Hematopoietic multipotent progenitor cell (in vitro differentiated cells): ENCODE measurements around the gene OR4C6. TPM values are rescaled to one million over a fixed set of nuclear protein-coding genes. Genes with fewer than 3 reads are reported as not detected.

Experiments
- DNase-seq, 3 donors: peaks; one replicate each; pipeline ENCODE4 v3.0.0-alpha.2; 2011 to 2015; ENCODE audit warnings: low read depth in 2 of 3, low spot score in 2 of 3
- total RNA-seq: library from RNA; depleted of rRNA; stranded (reverse); fragments of >200 nt; gene quantifications from one replicate; pipeline ENCODE4 v1.2.3, GENCODE V29; 2012

Gene OR4C6
- not detected for total RNA-seq

DNA sequence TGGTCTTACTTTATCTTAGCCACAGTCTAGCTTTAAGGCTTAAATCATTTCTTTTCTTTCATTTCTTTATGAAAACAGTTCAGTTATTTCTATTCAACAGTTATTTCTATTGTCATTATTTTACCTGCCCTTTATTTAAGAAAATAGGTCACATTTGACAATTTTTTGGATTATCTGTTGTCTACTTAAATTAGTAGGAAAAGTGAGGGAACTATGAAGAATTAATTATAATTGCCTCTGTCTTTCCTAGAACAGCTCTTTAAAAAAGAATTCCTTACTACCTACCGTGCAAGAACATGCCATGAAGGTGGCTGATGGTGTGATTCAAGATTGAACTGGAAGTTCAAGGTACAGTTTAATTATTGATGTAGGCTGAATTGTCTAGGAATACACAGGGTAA is at the start of gene OR4C6:
OR4C6 (plus strand) TSS at position 301 of the 400 bp plus-strand sequence. CDS start 2,966 bp downstream, outside the sequence.
- DNase-seq = no peak

DNA sequence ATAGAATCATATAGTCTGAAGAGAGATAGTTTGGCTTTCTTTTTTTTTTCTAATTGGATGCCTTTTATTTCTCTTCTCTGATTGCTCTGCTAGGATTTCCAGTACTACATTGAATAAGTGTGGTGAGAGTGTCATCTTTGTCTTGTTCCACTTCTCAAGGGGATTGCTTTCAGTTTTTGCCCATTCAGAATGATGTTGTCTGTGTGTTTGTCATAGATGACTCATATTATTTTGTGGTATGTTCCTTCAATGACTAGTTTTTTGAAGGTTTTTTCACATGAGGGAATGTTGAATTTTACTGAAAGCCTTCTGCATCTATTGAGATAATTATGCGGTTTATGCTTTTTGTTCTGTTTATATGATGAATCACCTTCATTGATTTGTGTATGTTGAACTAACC is 37.5 kb upstream of the OR4C6 start:
- no peak for DNase-seq

DNA sequence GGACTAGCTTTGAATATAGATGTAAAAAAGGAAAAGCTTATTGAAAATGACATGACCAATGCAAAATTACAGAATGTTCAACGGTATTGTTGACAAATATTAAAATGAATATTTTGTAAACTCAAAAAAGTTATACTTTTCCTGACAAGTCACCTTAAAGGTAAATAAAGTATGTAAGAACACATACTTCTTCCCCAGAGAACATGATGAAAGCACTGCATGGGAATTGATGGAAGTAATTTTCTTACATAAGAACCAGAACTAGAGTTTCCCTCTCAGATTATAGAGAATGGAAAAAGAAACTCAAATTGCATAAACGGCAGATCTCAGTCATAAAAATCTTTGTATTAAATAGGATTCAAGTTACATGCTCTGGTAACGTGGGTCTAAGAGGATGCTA is 27.2 kb upstream of the OR4C6 start, which contains the start of gene OR4P4:
OR4P4 (plus strand) TSS at position 301 of the 400 bp plus-strand sequence.
- DNase-seq = no peak

DNA sequence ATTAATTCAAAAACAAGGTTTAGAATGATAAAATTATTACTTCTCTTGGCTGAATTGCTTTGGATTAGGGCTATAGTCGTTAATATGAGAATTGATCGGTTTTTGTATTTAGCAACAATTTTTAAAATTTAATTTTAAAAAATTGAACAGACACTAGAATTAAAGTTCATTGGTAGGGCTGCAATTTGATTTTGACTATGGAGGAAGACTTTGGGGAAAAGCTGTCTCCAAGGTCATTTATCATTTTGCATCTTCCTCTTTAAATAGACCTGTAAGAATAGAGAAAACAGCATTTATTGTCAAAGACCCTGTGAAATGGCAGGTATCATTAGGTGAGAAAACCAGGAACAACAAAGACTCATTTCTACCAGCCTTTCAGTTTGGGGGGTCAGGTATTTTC is 14.0 kb upstream of the OR4C6 start, which contains the start of gene OR4S2:
OR4S2 (plus strand) TSS at position 301 of the 400 bp plus-strand sequence. CDS start 2,577 bp downstream, outside the sequence.
- DNase-seq = no peak

DNA sequence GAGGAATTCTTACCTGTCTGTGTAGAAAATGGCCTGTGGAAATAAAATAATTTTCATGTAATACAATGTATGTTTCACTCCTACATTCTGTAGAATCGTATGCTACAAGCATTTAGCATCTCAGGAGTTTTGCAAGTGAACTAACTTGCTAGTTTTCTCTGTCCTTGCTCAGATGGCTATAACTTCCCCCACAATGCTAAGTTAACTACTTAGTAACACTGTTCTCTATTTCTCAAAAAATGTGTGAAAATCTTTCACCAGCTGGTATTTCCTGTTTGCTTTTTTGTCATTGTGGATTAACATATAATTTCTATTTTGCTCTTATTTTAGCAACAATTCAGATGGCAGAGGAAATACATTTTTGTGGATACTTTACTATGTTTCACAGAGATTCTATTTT is 9.4 kb upstream of the OR4C6 start:
- DNase-seq = no peak

DNA sequence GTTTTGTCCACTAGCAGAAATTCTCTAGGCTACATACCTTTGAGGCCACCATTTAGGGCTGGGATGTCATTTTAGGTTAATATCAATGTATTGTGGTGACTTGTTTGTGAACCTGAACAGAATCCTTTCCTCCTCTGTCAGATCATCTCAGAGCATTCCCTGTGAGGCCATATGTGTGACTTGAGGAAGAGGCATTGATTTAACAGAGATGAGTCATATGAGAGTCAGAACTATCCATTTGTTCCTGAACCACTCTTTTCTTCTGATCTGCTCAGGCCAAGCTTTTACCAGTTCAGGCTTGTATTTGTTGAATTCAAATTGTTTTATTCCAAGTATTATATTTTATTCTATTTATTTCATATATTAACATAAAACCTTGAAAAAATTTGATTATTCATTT is 6.9 kb upstream of the OR4C6 start:
- no peak for DNase-seq

DNA sequence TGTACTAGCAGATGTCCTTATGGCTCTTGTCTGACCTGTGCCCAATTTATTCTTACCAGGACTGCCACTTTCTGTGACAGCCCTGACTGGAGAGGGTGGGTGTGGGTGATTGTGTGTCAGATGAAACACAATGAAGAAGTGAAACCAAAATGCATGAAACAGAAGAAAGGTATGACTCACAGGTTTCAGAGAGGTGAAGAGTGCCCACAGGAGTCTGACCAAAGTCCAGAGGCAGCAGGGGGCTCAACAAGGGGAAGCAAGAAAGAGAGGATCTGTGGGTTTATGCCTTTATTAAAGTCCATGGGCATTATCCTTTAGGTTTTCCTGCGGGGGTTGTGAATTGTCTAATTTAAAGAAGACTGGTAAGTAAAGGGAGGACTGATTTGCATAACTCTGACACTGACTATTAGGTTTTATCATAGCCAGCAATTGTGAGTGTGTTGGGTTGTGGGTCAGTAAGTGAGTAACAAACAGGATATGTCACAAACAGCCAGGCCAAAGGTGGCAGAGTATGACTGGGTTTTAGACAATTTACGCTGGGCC is 3.9 kb upstream of the OR4C6 start:
- DNase-seq = no peak

DNA sequence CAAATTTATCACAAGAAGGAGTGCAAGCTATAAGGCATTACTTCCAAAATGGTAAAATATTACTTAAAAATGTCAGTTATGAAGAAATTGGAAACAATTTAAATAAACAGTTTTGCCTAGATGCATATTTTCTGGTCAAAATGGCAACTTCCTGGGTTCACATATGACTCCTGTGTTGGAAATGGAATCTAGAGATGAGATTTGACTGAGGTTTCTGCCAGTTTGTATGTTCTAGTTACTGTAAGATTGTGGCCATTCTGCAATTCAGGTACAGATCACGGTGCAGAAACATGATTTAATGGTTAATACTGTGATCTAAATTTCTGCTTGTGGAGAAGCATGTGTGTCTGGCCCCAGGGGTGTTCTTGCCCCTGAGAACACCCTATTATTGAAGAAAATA is 3.4 kb upstream of the OR4C6 start:
- DNase-seq = no peak

DNA sequence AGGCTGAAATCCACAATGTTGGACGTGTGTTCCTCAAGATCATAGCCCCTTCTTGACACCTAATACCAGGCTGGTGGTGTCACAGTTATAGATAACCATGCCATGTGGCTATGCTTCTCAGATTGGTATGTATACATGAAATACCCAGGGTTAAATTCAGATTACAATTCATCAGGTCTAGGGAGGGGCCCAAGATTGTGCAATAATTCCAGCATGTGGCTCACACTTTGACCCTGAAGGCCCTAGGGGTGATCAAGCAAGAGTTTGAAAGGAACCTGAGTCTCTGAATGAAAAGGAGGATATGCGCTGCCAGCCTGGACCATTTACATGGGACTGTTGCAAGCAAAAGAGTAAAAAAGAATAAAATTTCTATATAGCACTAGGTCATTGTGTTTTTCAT is 7.4 kb downstream of the OR4C6 start:
- no peak for DNase-seq

DNA sequence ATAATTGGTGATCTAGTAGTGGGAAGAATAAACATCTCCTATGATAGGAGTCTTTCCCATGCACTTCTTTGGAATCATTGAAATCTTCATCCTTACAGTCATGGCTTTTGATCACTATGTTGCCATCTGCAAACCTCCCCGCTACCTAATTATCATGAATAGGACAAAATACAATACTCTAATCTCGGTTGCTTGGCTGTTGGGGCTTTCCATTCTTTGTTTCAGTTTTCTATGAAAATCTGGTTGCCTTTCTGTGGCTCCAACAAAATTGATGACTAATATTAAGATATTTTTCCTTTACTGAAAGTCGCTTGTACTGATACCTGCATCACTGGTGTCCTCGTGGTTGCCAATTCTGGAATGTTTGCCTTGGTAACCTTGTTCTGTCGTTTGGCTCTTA is 11.9 kb downstream of the OR4C6 start:
- DNase-seq = no peak

DNA sequence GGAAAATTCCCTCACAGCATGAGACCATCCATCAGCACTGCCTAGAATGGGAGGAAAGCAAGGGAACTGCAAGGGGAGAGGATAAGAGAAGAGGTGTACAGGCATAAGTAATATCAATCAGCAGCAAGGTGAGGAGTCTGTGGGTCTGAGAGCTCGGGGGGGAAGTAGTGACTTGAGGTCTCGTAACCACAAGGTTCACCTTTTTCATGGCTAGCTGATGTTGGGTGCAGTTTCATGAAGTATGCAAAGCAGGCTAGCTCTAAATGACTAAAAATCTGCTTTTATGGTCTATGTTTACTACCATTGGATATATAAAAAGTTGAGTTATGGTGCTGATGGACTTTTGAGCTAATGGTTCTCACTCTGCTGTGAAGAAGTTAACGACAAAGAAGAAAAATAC is 35.8 kb downstream of the OR4C6 start:
- no peak for DNase-seq

DNA sequence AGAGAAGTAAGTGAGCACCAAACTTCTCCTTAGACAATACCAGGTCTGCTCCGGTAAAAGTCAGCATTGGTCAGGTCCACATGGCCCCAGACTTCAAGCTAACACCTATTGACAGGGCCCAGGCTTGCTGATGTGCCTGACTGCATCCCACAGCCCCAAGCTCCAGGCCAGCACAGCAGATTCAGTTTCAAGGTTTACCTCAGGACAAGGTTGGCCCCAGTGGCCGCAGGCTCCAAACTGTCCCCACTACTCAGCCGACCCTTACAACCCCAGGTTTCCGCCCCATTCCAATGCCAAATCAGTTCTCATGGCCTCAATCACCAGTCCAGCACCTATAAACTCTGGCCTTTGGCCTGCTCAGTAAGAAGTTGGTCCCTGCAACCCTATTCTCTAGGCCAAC is 39.4 kb downstream of the OR4C6 start:
- DNase-seq = no peak

DNA sequence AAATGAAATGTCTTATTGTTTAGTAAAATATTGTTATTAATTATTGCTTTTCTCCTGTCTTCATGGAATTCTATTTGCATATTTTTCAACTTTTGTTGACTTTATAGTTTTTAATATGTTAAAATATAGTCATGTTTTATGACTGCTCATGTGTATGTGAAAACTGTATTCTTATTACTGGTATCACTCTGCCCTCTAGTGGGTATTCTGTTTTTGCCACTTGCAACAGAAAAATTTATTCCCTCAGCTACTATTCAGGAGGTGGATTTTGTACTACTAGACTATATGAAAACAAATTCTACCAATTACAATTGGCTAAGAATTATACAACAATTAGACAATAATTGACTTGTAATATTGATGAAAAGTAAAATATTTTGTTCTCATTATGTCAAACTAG is 45.0 kb downstream of the OR4C6 start:
- peak in 2 of 3 donors; percentile 0 to 11 for DNase-seq

DNA sequence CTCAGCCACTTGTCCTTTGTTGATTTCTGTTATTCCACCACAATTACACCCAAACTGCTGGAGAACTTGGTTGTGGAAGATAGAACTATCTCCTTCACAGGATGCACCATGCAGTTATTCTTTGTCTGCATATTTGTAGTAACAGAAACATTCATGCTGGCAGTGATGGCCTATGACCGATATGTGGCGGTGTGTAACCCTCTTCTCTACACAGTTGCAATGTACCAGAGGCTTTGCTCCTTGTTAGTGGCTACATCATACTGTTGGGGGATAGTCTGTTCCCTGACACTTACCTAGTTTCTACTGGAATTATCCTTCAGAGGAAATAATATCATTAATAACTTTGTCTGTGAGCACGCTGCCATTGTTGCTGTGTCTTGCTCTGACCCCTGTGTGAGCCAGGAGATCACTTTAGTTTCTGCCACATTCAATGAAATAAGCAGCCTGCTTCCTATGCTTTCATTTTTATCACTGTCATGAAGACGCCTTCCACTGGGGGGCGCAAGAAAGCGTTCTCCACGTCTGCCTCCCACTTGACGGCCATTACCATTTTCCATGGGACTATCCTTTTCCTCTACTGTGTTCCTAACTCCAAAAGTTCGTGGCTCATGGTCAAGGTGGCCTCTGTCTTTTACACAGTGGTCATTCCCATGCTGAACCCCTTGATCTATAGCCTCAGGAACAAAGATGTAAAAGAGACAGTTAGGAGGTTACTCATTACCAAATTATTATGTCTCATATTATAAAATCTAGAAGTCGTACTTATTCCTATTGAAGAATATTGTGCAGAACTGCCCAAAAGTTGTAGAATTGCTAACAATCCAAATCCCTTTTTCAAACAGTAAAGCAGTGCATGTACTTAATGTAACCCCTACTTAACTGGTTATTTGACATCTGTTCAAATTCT is 53.2 kb downstream of the OR4C6 start:
- DNase-seq = no peak

Other genes starting within 250 kb of the OR4C6 start
- gene OR4C15, start 107.7 kb upstream of the OR4C6 start, total RNA-seq = not detected
- gene OR4C16, start 90.1 kb upstream of the OR4C6 start, total RNA-seq = not detected
- gene OR4C11, start 54.6 kb upstream of the OR4C6 start, total RNA-seq = not detected
- gene OR4P4, start 27.1 kb upstream of the OR4C6 start, total RNA-seq = not detected
- not detected for gene OR4S2, start 13.9 kb upstream of the OR4C6 start, total RNA-seq
- gene OR5D13, start 111.2 kb downstream of the OR4C6 start, total RNA-seq = not detected
- not detected for gene OR5D14, start 133.4 kb downstream of the OR4C6 start, total RNA-seq
- gene OR5L1, start 149.2 kb downstream of the OR4C6 start, total RNA-seq = not detected
- gene OR5D18, start 157.4 kb downstream of the OR4C6 start, total RNA-seq = not detected
- not detected for gene OR5L2, start 165.0 kb downstream of the OR4C6 start, total RNA-seq
- not detected for gene OR5D16, start 176.6 kb downstream of the OR4C6 start, total RNA-seq
- not detected for gene TRIM51, start 221.1 kb downstream of the OR4C6 start, total RNA-seq